SJCRH30 (cell line): ENCODE measurements around the gene CBL. TPM values are rescaled to one million over a fixed set of nuclear protein-coding genes. Genes with fewer than 3 reads are reported as not detected.

Experiments
- DNase-seq, 2 experiments: peaks; one replicate each; pipeline ENCODE4 v3.0.0-alpha.2; 2015 to 2020
- H3K27ac ChIP-seq: fragments of 250-450 bp; sonication (Bioruptor Pico); 2 replicates; pipeline ENCODE4 v1.5.1; 2020; ENCODE audit warnings: mild to moderate bottlenecking, moderate library complexity
- H3K27me3 ChIP-seq: fragments of 250-450 bp; sonication (Bioruptor Pico); 2 replicates; pipeline ENCODE4 v1.5.1; 2020; ENCODE audit warnings: mild to moderate bottlenecking, moderate library complexity
- H3K36me3 ChIP-seq: fragments of 250-450 bp; sonication (Bioruptor Pico); 2 replicates; pipeline ENCODE4 v1.5.1; 2020; ENCODE audit warnings: mild to moderate bottlenecking, moderate library complexity
- H3K4me1 ChIP-seq: fragments of 250-450 bp; sonication (Bioruptor Pico); 2 replicates; pipeline ENCODE4 v1.5.1; 2020; ENCODE audit warnings: mild to moderate bottlenecking, moderate library complexity
- H3K4me3 ChIP-seq: fragments of 250-450 bp; sonication (Bioruptor Pico); 2 replicates; pipeline ENCODE4 v1.5.1; 2020; ENCODE audit warnings: mild to moderate bottlenecking, moderate library complexity
- H3K9me3 ChIP-seq: fragments of 250-450 bp; sonication (Bioruptor Pico); replicated peaks from 2 replicates; pipeline ENCODE4 v1.5.1; 2020; ENCODE audit warnings: mild to moderate bottlenecking, moderate library complexity
- total RNA-seq: library from RNA; depleted of rRNA; stranded (reverse); fragments of >200 nt; shearing (Covaris generic); gene quantifications from 2 replicates; pipeline ENCODE4 v1.2.3, GENCODE V29; 2014

The CBL gene
- total RNA-seq, 1 experiment from 2014 or later: 12.9 TPM

DNA sequence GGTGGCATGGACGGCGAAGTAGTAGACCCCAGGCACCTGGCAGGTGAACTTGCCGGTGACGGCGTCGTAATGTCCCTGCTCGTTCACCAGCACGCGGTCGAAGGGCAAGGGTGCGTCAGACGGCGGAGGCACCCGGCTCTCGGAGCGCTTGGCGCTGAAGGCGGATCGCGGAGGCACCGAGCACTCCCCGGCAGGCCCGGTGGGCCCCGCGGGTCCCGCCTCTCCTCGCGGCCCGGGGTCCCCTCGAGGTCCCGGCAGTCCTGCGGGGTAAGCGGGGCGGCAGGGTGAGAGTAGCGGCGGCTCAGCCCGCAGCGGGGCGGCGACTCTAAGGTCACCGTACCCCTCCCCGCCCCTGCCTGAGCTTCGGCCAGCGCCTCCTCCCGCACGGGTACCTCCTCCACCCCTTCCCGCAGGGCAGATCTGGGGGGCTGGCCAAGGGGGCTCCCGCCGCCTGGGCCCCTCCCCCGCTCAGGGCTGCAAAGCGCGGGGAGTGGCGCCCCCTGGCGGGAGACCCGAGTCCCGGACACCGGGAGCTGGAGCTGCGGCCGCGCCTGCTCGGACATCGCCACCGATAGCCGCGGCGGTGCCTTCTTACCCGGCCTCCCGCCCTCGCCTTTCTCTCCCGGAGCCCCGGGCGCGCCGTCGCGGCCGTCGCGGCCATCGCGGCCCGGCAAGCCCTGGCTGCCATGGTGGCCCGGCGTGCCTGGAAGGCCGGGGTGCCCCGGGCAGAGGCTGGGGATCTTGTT, 133.6 kb downstream of the CBL start:
- no peak overlapping the region for H3K27ac ChIP-seq
- H3K9me3 ChIP-seq: no peaks in the 10 kb centered on the region
- H3K27me3 ChIP-seq: no peaks in the 10 kb centered on the region
- peaks cover 5% of the 10 kb centered on the region; the same call in 1 of the 2 replicates for H3K4me1 ChIP-seq
- H3K4me3 ChIP-seq: peak overlapping the region; percentile 54
- DNase-seq: no peak
- no peaks in the 10 kb centered on the region for H3K36me3 ChIP-seq

DNA sequence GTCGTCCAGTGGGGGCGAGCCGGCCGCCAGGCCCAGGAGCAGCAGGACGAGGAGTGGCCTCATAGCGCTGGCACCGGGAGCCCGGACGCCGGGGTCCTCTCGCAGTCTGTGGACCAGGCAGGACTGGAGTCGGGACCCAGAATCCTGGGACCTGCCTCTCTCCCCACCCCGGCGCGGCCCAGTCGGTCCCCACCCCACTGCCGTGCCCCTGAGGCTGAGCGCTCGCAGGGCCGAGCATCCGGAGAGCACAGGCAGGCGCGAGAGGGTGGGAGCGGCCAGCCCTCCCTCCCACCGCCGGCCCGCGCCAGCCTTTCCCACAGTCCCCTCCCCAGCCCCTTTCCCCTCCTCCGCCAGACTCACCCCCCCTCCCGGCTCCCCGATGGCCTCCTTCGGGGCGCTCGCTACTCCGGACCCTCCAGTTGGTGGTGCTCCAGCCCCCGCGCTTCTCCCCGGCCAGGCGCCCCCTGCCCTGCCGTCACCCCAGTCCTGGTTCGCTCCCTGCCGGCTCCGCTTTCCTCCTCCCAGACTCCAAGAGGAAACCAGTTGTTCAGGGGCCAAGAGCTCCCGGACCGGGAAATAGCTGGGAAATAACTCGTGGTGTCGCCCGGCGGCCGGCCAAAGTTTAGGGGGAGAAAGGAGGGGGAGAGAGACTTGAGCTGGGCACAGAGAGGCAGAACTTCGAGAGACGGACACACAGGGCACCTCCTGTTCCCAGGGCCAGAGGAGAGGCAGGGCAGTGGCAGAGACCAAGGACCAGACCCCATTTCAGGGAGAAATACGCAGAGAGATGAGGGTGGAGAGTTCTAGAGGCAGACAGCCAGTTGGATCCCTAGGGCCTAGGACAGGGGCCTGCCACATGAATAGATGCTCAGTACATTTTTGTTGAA, 134.4 kb downstream of the CBL start, which contains the start of gene C1QTNF5:
Gene C1QTNF5 (minus strand): TSS at position 549 of the 887 bp plus-strand sequence. CDS start 486 bp downstream, at position 63.
- peak in 1 of 2 experiments; percentile 42 for DNase-seq
- peak within 1 kb of the TSS; percentile 54 for H3K4me3 ChIP-seq
- H3K36me3 ChIP-seq: no peaks in the 10 kb centered on the region

DNA sequence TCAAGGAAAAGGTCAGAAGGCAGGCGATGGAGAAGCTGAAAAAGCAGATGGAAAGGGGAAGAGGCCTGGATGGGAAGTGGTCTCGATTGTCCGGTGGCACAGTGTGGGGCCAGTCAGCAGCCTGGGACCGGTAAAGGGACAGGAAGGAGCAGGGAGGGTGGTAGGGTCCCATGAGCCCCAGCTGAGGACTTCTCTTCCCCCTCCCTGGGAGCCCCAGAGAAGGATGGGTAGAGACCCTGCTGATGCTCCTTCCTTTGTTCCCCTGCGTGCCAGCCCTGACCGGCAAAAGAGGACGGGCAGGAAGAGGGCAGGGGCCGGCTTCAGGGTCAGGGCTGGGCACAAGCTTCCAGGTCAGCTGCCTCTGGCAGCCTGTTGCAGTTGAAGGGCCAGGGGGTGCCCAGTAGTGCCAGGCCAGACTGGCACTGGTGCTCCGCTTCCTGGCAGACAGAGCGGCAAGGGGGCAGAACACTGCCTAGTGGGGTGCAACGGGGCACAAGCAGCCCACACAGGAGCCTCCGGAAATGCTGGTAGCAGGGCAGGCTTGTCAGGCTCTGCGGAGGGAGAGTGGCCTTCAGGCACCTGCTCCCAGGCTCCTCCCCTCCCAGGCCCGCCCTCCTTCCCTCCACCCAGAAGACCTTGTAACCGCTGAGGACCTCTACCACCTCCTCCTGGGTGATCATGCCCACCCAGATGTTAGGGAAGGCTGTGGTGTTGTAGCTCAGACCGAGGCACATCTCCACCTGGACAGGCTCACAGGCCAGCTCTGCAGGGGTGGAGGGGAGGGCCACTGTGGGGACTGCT, 135.3 kb downstream of the CBL start:
- no peaks in the 10 kb centered on the region for H3K36me3 ChIP-seq
- H3K4me3 ChIP-seq: no peak overlapping the region
- no peaks in the 10 kb centered on the region for H3K9me3 ChIP-seq
- H3K27ac ChIP-seq: no peak overlapping the region
- no peak for DNase-seq
- peaks cover 5% of the 10 kb centered on the region; the same call in 1 of the 2 replicates for H3K4me1 ChIP-seq
- no peaks in the 10 kb centered on the region for H3K27me3 ChIP-seq

More for the DNA sequence above, 134.4 kb downstream of the CBL start, which contains the start of gene C1QTNF5:
- no peaks in the 10 kb centered on the region for H3K27me3 ChIP-seq
- no peak within 1 kb of the TSS for H3K27ac ChIP-seq
- H3K9me3 ChIP-seq: no peaks in the 10 kb centered on the region
- peaks cover 5% of the 10 kb centered on the region; the same call in 1 of the 2 replicates for H3K4me1 ChIP-seq

DNA sequence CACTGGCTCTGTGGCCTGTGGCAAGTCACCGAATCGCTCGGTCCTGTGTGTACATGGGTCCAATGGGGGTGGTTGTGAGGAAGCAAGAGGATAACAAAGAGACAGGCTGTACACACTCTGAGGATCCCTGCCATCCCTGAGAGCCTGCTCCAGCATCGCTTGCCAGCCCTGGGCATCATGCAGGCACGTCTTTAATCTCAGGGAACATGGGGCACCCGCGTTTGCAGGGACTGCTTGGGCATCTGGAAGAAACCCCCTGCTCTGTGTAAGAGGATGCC, 135.8 kb downstream of the CBL start:
- DNase-seq: no peak
- H3K9me3 ChIP-seq: no peaks in the 10 kb centered on the region
- H3K27ac ChIP-seq: no peak overlapping the region
- no peak overlapping the region for H3K4me3 ChIP-seq
- no peaks in the 10 kb centered on the region for H3K36me3 ChIP-seq
- peaks cover 5% of the 10 kb centered on the region; the same call in 1 of the 2 replicates for H3K4me1 ChIP-seq
- no peaks in the 10 kb centered on the region for H3K27me3 ChIP-seq

DNA sequence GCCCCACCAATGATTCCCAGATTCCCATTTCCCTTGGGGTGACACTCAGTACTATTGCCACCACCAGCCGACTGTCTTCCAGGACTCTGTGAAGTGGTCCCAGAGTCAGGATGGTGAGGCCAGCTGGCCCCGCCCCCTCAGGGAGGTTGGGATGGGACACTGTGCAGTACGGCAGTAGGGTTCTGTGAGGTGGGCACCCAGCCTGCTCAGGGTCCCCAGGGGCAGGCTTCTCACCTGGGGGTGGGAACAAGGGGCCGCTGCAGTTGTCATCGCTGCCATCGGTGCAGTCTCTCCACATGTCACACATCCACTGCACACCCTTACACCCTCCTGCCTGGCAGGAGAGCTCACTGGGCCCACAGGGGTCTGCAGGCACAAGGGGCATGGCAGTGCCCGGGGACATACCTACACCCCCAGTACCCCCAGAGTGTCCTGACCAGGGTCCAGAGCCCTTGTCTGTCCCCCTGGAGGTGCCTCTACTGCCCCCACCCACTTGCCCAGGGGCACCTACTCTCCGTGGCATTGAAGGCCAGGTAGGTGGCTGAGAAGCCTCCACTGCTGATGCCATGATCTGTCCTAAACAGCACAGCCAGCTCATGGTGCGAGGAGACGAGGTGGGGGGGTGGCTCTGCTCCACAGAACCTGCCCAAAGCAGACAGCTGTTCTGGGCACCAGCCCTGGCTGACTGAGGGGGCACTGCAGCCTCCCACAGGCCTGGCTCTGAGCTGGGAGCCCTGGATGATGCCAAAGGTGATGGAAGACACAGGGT, 136.4 kb downstream of the CBL start:
- Histone ChIP-seq H3K27me3 (no peaks in the 10 kb centered on the region), H3K9me3 (no peaks in the 10 kb centered on the region), H3K4me1 (peaks cover 4% of the 10 kb centered on the region; the same call in 1 of the 2 replicates), H3K36me3 (no peaks in the 10 kb centered on the region), H3K27ac (no peak overlapping the region), H3K4me3 (no peak overlapping the region)
- DNase-seq: no peak

DNA sequence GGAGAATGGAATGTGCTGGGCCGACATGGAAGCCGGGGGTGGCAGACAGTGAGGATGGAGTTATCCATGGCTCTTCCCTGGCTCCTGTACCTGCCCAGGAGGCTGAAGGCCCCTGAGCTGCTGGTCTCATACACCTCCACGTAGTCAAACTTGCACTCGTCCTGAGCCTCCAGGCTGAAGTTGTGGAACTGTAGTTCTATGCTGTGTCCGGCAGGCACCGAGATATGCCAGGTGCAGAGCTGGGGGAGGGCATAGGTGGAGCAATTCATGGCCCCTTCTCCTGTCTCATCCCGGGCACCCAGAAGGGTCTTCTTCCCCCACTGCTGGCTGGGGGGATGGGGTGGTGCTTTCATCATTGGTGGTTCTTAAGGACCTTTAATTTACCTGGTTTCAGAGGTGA, 137.6 kb downstream of the CBL start:
- H3K36me3 ChIP-seq: no peaks in the 10 kb centered on the region
- no peaks in the 10 kb centered on the region for H3K9me3 ChIP-seq
- H3K4me1 ChIP-seq: 0 out of 2 replicates have a peak, but pooled peaks cover 4% of the 10 kb centered on the region
- H3K27ac ChIP-seq: no peak overlapping the region
- H3K4me3 ChIP-seq: no peak overlapping the region
- no peaks in the 10 kb centered on the region for H3K27me3 ChIP-seq
- DNase-seq: no peak

DNA sequence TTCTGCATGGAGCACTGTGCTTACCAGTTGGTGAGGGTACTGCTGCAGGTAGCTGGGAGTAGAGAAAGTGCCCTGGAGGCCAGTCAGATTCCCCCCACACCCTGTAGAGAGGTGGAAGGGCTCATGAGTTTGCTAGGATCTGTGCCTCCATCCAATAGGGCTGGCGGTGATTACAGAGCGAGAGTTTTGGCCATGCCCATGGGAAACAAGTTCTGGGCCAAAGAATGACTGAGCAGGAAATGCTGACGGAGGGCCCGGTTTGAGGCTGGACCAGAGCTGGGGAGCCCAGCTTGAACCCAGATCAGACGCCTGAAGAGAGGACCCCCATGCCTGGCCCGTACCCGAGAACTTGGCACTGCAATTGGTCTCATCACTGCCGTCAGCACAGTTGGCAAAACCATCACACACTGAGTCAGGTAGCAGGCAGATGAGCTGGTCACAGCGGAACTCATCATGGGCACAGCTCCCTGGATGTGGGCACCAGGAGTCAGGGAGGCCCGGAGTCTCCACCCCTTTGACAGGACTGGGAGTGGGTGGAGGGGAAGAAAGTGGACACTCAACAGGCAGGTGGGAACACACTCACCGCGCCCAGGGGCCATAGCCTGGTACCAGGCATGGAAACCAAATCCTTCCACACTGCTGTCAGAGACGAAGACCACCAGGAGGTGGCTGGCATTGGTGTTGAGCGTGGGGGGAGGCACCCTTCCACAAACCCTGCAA, 138.3 kb downstream of the CBL start:
- DNase-seq: no peak
- no peaks in the 10 kb centered on the region for H3K36me3 ChIP-seq
- H3K27me3 ChIP-seq: no peaks in the 10 kb centered on the region
- H3K4me3 ChIP-seq: no peak overlapping the region
- H3K4me1 ChIP-seq: 0 out of 2 replicates have a peak, but pooled peaks cover 4% of the 10 kb centered on the region
- no peaks in the 10 kb centered on the region for H3K9me3 ChIP-seq
- no peak overlapping the region for H3K27ac ChIP-seq

DNA sequence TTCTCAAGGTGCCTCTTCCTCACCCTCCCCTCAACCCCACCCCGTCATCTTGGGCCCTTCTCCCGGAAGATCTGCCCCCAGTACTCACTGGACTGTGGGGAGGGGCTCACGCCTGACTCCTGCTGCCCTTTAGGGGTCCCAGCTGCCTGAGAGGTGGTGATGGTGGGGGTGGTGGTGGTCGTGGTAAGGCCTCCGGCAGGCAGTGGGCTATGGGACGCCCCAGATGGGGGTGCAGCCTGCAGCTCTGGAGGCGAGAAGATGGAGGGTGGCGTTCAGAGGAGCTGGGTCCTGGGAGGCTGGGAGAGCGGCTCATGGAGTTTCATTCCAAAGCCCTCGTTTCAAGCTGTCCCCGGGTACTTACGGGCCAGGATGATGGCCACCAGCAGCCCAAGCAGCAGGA, 139.5 kb downstream of the CBL start:
- no peaks in the 10 kb centered on the region for H3K9me3 ChIP-seq
- no peaks in the 10 kb centered on the region for H3K27me3 ChIP-seq
- DNase-seq: no peak
- H3K4me1 ChIP-seq: 0 out of 2 replicates have a peak, but pooled peaks cover 4% of the 10 kb centered on the region
- no peaks in the 10 kb centered on the region for H3K36me3 ChIP-seq
- no peak overlapping the region for H3K4me3 ChIP-seq
- no peak overlapping the region for H3K27ac ChIP-seq

DNA sequence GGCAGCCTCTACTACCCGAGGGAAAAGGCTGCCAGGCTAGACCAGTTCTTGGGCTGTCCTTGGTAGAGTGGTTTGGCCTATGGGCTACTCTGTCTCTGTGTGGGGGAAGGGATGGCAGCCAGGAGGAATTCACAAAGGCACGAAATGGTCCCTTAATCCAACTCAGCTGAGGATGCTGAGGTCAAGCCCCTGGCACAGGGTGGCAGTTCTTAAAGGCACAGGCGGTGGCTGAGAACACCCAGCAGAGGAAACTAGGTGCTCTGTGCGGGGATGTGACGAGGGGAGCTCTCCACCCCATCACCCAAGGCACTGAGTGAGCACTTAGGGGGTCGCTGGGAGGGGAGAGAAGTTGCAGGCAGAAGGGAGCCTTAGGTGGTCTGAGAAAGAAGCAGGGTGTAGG, 140.5 kb downstream of the CBL start, which contains the start of gene MFRP:
Gene MFRP (minus strand): TSS at position 101 of the 400 bp plus-strand sequence. CDS start 192 bp downstream, outside the sequence.
- H3K4me3 ChIP-seq: no peak within 1 kb of the TSS
- H3K27ac ChIP-seq: no peak within 1 kb of the TSS
- no peaks in the 10 kb centered on the region for H3K27me3 ChIP-seq
- no peaks in the 10 kb centered on the region for H3K36me3 ChIP-seq
- no peaks in the 10 kb centered on the region for H3K9me3 ChIP-seq
- 0 out of 2 replicates have a peak, but pooled peaks cover 4% of the 10 kb centered on the region for H3K4me1 ChIP-seq
- DNase-seq: no peak

DNA sequence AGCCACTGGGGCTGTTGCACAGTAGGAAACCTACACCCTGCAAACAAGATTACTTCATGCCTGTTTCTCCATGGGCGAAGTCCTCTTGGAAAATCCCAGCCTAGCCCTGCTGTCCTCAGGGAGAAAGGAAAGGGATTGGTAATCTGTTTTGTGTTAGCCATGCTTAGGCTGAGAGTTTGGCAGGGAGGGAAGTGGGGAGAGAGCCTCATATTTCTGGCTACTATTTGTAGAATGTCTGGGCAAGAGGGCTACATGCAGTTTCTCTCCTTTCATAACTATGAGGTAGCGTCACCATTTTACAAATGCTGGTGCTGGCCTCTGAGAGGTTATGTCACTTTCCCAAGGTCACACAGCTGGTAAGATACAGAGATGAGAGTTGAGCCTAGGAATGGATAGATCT, 141.1 kb downstream of the CBL start:
- Histone ChIP-seq H3K4me1 (0 out of 2 replicates have a peak, but pooled peaks cover 4% of the 10 kb centered on the region), H3K27me3 (no peaks in the 10 kb centered on the region), H3K9me3 (no peaks in the 10 kb centered on the region), H3K27ac (no peak overlapping the region), H3K4me3 (no peak overlapping the region), H3K36me3 (no peaks in the 10 kb centered on the region)
- no peak for DNase-seq

DNA sequence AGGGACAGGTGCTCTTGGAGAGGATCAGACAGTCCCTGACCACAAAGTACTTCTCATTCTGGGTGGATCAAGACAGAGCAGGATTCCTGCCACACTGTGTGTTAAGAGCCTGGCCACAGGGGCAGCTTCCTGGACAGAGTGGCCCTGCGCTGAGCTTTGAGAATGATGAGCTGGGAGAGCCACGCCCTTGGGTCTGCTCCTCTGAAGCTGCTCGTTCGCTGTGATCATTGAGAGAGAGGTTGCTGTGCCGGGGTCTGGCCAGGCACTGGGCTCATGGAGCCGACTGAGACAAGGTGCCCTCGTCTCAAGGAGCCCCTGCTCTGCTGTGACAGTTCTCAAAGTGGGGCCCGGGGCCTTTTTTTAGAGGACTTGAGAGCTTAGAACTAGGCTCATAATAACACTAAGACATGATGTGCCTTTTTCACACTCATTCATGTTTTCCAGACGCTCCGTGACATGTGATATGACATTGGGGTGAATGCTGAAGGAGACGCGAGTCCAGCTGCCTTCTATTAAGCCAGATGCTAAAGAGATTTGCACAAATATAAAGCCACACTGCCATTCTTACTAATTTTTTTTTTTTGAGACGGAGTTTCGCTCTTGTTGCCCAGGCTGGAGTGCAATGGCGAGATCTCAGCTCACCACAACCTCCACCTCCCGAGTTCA, 141.9 kb downstream of the CBL start:
- Histone ChIP-seq H3K27ac (no peak overlapping the region), H3K4me1 (peaks cover 8% of the 10 kb centered on the region), H3K36me3 (no peaks in the 10 kb centered on the region), H3K27me3 (no peaks in the 10 kb centered on the region), H3K4me3 (no peak overlapping the region), H3K9me3 (no peaks in the 10 kb centered on the region)
- peak in 1 of 2 experiments; percentile 34 for DNase-seq

DNA sequence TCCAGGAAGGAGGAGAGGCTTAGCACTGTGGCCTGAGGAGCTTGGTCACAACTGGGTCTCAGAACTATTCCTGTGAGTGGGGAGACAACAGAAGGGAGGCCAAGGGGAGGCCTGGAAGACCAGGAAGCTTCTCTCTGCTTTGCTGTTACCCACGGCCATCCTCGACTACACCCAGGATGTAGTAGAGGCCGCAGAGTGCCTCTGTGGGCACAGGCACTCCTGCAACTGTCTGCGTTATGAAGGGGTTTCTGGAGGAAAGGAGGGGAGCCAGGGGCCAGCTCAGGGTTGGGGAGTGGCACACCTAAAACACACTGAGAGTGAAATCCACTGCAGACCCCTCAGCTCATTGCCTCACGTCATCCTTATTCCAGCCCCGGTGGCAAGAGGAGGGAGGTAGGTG, 144.2 kb downstream of the CBL start:
- DNase-seq: no peak
- Histone ChIP-seq H3K4me3 (no peak overlapping the region), H3K27ac (no peak overlapping the region), H3K36me3 (no peaks in the 10 kb centered on the region), H3K27me3 (no peaks in the 10 kb centered on the region), H3K9me3 (no peaks in the 10 kb centered on the region), H3K4me1 (peaks cover 11% of the 10 kb centered on the region)

DNA sequence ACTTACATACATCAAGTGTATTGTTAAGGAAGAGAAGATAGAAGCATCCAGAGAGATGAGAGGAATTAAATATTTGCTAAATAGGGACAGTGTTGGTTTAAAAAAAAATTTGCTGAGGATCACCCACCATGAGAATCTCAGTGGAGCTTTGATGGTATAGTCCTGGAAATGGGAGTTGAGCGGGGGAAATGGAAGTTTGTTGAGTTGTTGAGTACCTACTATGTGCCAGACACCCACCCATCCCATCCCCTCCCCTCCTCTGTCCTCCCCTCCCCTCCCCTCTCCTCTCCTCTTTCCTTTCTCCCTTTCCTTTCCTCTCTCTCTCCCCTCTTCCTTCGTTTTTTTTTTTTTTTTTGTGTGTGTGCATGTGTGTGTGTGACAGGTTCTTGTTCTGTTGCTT, 145.1 kb downstream of the CBL start:
- Histone ChIP-seq H3K9me3 (no peaks in the 10 kb centered on the region), H3K27me3 (no peaks in the 10 kb centered on the region), H3K4me3 (no peak overlapping the region), H3K4me1 (peaks cover 11% of the 10 kb centered on the region), H3K27ac (no peak overlapping the region), H3K36me3 (no peaks in the 10 kb centered on the region)
- DNase-seq: no peak
